ENCODE results near the gene ERC1.

GRCh38 chr12:1459339-1459738 is 468.3 kb downstream of the ERC1 start:
- no peak for TF ChIP-seq CTCF (IDR thresholded peaks at IDR 0.05)
- TF ChIP-seq POLR2A (IDR thresholded peaks at IDR 0.05) = no peak

Data from uterus (tissue), 2 donors.